Astrocyte (in vitro differentiated cells and primary cell): ENCODE data around the gene ARMC7.

ENCODE experiments used
- EZH2 ChIP-seq: IDR thresholded peaks from 2 replicates; pipeline ENCODE4 v1.6.1; 2012; ENCODE audit warnings: mild to moderate bottlenecking, low read length, inconsistent platforms; ENCODE audit not compliant: insufficient read depth
- TF ChIP-seq, protein P1 (sequence below): IDR thresholded peaks from 2 replicates; pipeline ENCODE4 v1.5.1; 2011; ENCODE audit warnings: low read depth, mild to moderate bottlenecking, inconsistent platforms, low read length, moderate library complexity; ENCODE audit not compliant: insufficient read depth

DNA sequence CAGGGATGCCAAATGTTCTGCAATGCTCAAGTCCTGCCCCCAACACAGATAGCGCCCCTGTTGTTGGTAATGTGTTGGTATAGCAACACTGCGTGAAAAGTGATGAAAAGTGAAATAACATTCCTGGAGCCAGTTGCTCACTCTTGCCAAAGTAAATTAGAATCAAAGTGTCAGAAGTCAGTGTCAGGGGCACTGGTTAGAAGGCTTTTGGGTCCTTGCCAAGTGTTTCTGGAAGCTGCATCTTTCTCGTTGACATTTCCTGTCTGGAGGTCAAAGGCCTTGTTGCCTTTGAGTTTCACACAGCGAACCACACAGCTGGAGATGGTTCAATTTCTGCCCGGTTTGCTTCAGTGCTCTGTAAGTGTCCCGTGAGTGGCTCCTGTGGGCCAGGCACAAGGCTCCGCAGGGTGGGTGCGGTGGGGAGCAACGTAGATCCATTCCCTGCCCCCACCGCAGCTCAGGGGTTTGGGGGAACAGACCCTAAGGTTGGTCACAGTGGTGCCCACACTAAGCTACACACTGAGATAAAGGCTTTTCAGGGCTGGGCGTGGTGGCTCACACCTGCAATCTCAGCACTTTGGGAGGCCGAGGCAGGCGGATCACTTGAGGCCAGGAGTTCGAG, 25.6 kb upstream of the ARMC7 start:
- TF ChIP-seq, protein P1, sequence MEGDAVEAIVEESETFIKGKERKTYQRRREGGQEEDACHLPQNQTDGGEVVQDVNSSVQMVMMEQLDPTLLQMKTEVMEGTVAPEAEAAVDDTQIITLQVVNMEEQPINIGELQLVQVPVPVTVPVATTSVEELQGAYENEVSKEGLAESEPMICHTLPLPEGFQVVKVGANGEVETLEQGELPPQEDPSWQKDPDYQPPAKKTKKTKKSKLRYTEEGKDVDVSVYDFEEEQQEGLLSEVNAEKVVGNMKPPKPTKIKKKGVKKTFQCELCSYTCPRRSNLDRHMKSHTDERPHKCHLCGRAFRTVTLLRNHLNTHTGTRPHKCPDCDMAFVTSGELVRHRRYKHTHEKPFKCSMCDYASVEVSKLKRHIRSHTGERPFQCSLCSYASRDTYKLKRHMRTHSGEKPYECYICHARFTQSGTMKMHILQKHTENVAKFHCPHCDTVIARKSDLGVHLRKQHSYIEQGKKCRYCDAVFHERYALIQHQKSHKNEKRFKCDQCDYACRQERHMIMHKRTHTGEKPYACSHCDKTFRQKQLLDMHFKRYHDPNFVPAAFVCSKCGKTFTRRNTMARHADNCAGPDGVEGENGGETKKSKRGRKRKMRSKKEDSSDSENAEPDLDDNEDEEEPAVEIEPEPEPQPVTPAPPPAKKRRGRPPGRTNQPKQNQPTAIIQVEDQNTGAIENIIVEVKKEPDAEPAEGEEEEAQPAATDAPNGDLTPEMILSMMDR, result no peak
- TF ChIP-seq EZH2, result no peak
